A673 (cell line): ENCODE results near the gene ADGRL1. TPM values are rescaled to one million over a fixed set of nuclear protein-coding genes. Genes with fewer than 3 reads are reported as not detected.

Experiments used
- BruUV-seq: library from RNA; stranded (reverse); fragments of 400-500 nt; replicated peaks from 2 replicates; lab custom pipeline; 2021; lab: Mats Ljungman, UMichigan
- CTCF ChIA-PET: fragments of 300-600 bp; sonication (Branson Sonifier 250); formaldehyde crosslinking; loops from one replicate; lab custom pipeline; 2022; ENCODE audit warnings: antibody characterized with exemption; lab: Charles Lee
- POLR2A ChIA-PET: fragments of 300-600 bp; sonication (Branson Sonifier 250); formaldehyde crosslinking; loops from one replicate; lab custom pipeline; 2022; ENCODE audit warnings: antibody characterized with exemption; ENCODE audit not compliant: low non-redundant PET; lab: Charles Lee
- DNase-seq: peaks from one replicate; pipeline ENCODE4 v3.0.0-alpha.2; 2015; ENCODE audit warnings: low spot score
- H3K27ac ChIP-seq: fragments of 200-600 bp; sonication (generic); 2 replicates; pipeline ENCODE4 v1.5.1; 2016; ENCODE audit warnings: mixed run types, low read depth, mild to moderate bottlenecking, mixed read lengths, antibody characterized with exemption, low read length; ENCODE audit not compliant: poor library complexity, severe bottlenecking
- H3K27me3 ChIP-seq: fragments of 200-600 bp; sonication (generic); replicated peaks from 2 replicates; pipeline ENCODE4 v1.6.1; 2017; ENCODE audit warnings: mixed run types, low read depth, mild to moderate bottlenecking, mixed read lengths, antibody characterized with exemption, low read length; ENCODE audit not compliant: insufficient read depth, poor library complexity
- H3K36me3 ChIP-seq: fragments of 200-600 bp; sonication (generic); 2 replicates; pipeline ENCODE4 v1.6.1; 2016; ENCODE audit warnings: mixed run types, mild to moderate bottlenecking, mixed read lengths, antibody characterized with exemption, low read length; ENCODE audit not compliant: insufficient read depth, poor library complexity, severe bottlenecking
- H3K4me1 ChIP-seq: fragments of 200-600 bp; sonication (generic); 2 replicates; pipeline ENCODE4 v1.6.1; 2017; ENCODE audit warnings: mixed run types, mild to moderate bottlenecking, mixed read lengths, antibody characterized with exemption, low read length; ENCODE audit not compliant: insufficient read depth, poor library complexity, severe bottlenecking
- H3K4me3 ChIP-seq: fragments of 200-600 bp; sonication (generic); 2 replicates; pipeline ENCODE4 v1.5.1; 2016; ENCODE audit warnings: low read depth, mixed run types, mild to moderate bottlenecking, mixed read lengths, low read length; ENCODE audit not compliant: poor library complexity, severe bottlenecking
- H3K9me3 ChIP-seq: fragments of 200-600 bp; sonication (generic); 2 replicates; pipeline ENCODE4 v1.6.1; 2016; ENCODE audit warnings: mixed run types, low read depth, mild to moderate bottlenecking, mixed read lengths, antibody characterized with exemption, low read length; ENCODE audit not compliant: poor library complexity, severe bottlenecking
- EZH2 ChIP-seq: fragments of 200-600 bp; sonication (generic); IDR thresholded peaks from 2 replicates; pipeline ENCODE4 v1.6.1; 2017; ENCODE audit warnings: borderline replicate concordance, low read depth, mild to moderate bottlenecking, mixed read lengths, antibody characterized with exemption, low read length; ENCODE audit not compliant: poor library complexity, severe bottlenecking
- intact Hi-C: fragments of 100-400 bp; cut with micrococcal nuclease; formaldehyde crosslinking; loops from one replicate; pipeline ENCODE4 v1.10.0; 2022; ENCODE audit not compliant: unreplicated experiment
- total RNA-seq: library from RNA; stranded (reverse); gene quantifications from 2 replicates; pipeline ENCODE4 v1.2.3, GENCODE V29; 2021
- TF ChIP-seq, protein P1 (sequence below): fragments of 300-800, 200-600 bp; sonication (generic); conservative IDR thresholded peaks from 2 replicates; pipeline ENCODE4 v1.5.1; 2017; ENCODE audit warnings: low read depth, mild to moderate bottlenecking, antibody characterized with exemption, low read length, moderate library complexity, mixed read lengths

The ADGRL1 gene
- total RNA-seq, 1 experiment from 2014 or later = 66.1 TPM

- no peaks in the 10 kb centered on the region for H3K9me3 ChIP-seq
- H3K36me3 ChIP-seq = peaks cover 4% of the 10 kb centered on the region
- BruUV-seq = no TSS peak
- no peaks in the 10 kb centered on the region for H3K27me3 ChIP-seq
- peaks cover 21% of the 10 kb centered on the region for H3K4me1 ChIP-seq
- H3K4me3 ChIP-seq = peak overlapping the region; percentile 89
- CTCF ChIA-PET = no interaction called here
- H3K27ac ChIP-seq = peak overlapping the region; percentile 84
- intact Hi-C loops = loop anchor here (5.0 kb wide), 3 partner anchors 212 to 347 kb away; no protein-coding TSS in a partner anchor
- TF ChIP-seq EZH2 = no peak
- TF ChIP-seq, protein P1, sequence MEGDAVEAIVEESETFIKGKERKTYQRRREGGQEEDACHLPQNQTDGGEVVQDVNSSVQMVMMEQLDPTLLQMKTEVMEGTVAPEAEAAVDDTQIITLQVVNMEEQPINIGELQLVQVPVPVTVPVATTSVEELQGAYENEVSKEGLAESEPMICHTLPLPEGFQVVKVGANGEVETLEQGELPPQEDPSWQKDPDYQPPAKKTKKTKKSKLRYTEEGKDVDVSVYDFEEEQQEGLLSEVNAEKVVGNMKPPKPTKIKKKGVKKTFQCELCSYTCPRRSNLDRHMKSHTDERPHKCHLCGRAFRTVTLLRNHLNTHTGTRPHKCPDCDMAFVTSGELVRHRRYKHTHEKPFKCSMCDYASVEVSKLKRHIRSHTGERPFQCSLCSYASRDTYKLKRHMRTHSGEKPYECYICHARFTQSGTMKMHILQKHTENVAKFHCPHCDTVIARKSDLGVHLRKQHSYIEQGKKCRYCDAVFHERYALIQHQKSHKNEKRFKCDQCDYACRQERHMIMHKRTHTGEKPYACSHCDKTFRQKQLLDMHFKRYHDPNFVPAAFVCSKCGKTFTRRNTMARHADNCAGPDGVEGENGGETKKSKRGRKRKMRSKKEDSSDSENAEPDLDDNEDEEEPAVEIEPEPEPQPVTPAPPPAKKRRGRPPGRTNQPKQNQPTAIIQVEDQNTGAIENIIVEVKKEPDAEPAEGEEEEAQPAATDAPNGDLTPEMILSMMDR = no peak
- no peak for DNase-seq
- POLR2A ChIA-PET = interaction anchor here (0.6 kb wide), 1 partner anchor 253 kb away, joined by 7 read pairs; no protein-coding TSS in a partner anchor
Measured at GRCh38 chr19:14135355-14135754, 70.6 kb downstream of the ADGRL1 start.

DNA sequence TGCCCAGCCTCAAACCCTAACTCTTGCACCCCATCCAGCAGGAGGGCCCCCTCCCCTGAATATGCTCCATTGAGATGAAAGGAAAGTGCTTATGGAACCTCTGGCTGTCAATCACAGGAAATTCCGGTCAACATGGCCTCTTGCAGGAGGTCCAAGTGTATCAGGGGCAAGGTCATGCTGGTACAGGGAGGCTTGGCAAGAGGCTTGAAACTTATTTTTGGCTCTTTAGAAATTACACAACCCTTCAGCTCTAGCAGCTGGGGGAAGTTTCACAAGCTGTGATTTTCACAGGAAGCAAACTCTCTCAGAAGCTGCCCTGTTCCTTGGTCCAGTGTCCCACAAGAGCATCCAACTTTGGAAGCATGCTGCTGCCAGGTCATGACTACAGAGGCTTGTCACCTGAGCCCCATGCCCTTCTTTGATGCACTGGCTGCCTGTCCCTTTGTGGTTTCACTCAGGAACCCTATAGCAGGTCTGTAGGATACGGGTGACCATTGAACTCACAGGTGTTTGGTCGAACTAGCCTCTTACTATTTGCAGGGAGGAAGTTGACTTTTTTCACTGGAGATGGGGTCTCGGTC is 78.0 kb downstream of the ADGRL1 start:
- Histone ChIP-seq H3K27ac (no peak overlapping the region), H3K27me3 (no peaks in the 10 kb centered on the region), H3K4me3 (no peak overlapping the region), H3K4me1 (no peaks in the 10 kb centered on the region), H3K9me3 (no peaks in the 10 kb centered on the region), H3K36me3 (peaks cover 19% of the 10 kb centered on the region)
- CTCF ChIA-PET = no interaction called here
- no peak for DNase-seq
- BruUV-seq = no TSS peak
- POLR2A ChIA-PET = no interaction called here
- TF ChIP-seq, protein P1 = no peak
- TF ChIP-seq EZH2 = no peak
- intact Hi-C loops = no loop called here

GRCh38 chr19:14127176-14127575 is 78.8 kb downstream of the ADGRL1 start:
- H3K9me3 ChIP-seq = no peaks in the 10 kb centered on the region
- no TSS peak for BruUV-seq
- no peaks in the 10 kb centered on the region for H3K27me3 ChIP-seq
- no peak overlapping the region for H3K27ac ChIP-seq
- TF ChIP-seq, protein P1 = no peak
- no peak for TF ChIP-seq EZH2
- POLR2A ChIA-PET = no interaction called here
- CTCF ChIA-PET = no interaction called here
- intact Hi-C loops = no loop called here
- no peak overlapping the region for H3K4me3 ChIP-seq
- H3K4me1 ChIP-seq = no peaks in the 10 kb centered on the region
- no peak for DNase-seq
- peaks cover 19% of the 10 kb centered on the region for H3K36me3 ChIP-seq
